Lower leg skin (tissue), 3 donors: ENCODE measurements around the gene USB1.

Source experiments
- CTCF ChIP-seq, 3 donors: fragments of 450-650 bp; IDR thresholded peaks; one replicate each; pipeline ENCODE4 v1.5.1; 2016; ENCODE audit warnings: antibody characterized with exemption in 3 of 3, mild to moderate bottlenecking in 3 of 3, moderate library complexity in 2 of 3
- POLR2A ChIP-seq, 2 donors: fragments of 450-650 bp; IDR thresholded peaks; one replicate each; pipeline ENCODE4 v1.6.1; 2016 to 2017; ENCODE audit warnings: antibody characterized with exemption in 2 of 2, mild to moderate bottlenecking in 1 of 2, moderate library complexity in 1 of 2

GRCh38 chr16:57958544-57958943 lies 42.7 kb upstream of the USB1 start:
- no peak for TF ChIP-seq POLR2A (IDR thresholded peaks at IDR 0.05)
- no peak for TF ChIP-seq CTCF (IDR thresholded peaks at IDR 0.05)
